ENCODE data around the gene PARVG.

PARVG gene

DNA sequence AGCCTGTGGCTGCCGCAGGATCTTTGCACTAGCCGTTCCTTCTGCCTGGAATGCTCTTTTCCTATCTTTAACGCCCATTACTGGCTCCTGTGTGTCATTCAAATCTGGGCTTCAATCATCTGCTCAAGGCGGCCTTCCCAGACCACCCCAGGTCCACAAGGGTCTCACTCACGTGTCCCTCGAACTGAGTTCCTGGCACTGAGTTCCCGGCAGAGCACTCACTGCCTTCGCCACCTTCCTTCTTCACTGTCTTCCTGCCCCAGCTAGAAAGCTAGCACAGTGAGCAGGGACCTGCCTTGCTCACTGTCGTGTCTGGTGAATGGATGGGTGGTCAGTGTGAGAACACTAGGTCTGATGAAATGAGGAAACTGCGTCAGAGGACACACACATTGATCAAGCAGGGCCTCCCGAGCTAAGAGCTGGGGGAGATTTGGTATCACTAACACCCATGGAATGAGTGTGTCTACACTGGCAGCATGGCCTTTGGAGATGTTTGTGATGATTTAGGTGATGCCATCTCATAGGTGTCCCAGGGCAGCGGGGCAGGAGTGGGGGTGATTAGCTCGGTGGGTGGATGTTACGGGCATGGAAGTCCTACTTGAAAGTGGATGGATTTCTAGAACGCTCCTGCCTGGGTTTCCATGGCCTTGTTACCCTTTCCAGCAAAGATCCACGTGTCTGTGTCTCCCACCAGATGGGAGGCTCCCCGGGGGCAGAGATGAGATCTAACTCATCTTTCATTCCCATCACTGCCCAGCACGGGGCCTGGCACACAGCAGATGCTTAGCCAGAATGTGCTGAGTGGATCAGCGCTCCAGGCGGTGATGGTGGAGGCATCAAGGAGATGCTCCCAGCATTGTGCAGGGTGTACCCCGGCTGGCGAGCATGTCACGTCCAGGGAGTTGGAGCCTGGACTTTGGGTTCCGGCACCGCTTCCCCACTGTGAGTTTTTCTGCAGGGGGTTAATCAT is 67.5 kb downstream of the PARVG start:
- DNase-seq = no peak

- no peak for DNase-seq
Measured at GRCh38 chr22:44248926-44249325, 68.2 kb downstream of the PARVG start.

- DNase-seq = no peak
Measured at GRCh38 chr22:44249376-44250147, 68.8 kb downstream of the PARVG start.

DNA sequence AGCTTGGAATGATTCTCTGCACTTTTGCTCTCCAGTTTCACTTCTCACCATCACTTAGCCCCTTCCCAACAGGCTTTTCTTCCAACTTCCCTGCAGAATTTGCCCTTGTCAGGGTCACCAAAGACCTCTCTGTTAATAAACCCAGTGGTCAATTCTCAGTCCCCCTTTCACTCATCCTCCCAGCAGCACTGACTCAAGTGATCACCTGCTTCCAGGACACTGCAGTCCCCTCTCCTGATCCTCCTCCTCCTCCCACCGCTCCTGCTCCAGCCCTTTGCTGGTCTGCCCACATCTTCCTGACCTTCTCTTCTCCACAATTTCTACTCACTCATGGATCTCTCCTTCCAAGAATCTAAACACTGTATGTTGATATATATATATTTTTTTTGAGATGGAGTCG is 74.1 kb downstream of the PARVG start:
- DNase-seq = no peak

- DNase-seq = no peak
Measured at GRCh38 chr22:44256085-44256484, 75.4 kb downstream of the PARVG start.

GRCh38 chr22:44256556-44257485 is 76.1 kb downstream of the PARVG start:
- no peak for DNase-seq

All from right hindlimb (tissue), 1 donor.